Ovary (tissue), 3 donors: ENCODE data around the gene KRT33B.

Experiments
- CTCF ChIP-seq, 3 donors: fragments of 450-650 bp in 2 of 3; fragments of 200-600 bp in 1 of 3; IDR thresholded peaks; one replicate each; pipeline versions ENCODE4 v1.5.1 to v1.8.0; 2016 to 2022; ENCODE audit warnings: antibody characterized with exemption in 3 of 3, mild to moderate bottlenecking in 1 of 3
- EP300 ChIP-seq: sonication (generic); formaldehyde crosslinking; IDR thresholded peaks from one replicate; pipeline ENCODE4 v1.6.1; 2017; ENCODE audit warnings: antibody characterized with exemption
- POLR2A ChIP-seq: fragments of 450-650 bp; IDR thresholded peaks from one replicate; pipeline ENCODE4 v1.6.1; 2017; ENCODE audit warnings: antibody characterized with exemption, mild to moderate bottlenecking, moderate library complexity
- donor health status: DM: no; HTN: no; CAD: no.

- TF ChIP-seq CTCF (IDR thresholded peaks at IDR 0.05) (no peak), POLR2A (no peak), EP300 (no peak)
Observed at GRCh38 chr17:41394254-41394996, 24.8 kb upstream of the KRT33B start.
